M059J (cell line): ENCODE measurements around the gene GCFC2. TPM values are rescaled to one million over a fixed set of nuclear protein-coding genes. Genes with fewer than 3 reads are reported as not detected.

ENCODE experiments used
- DNase-seq: peaks from one replicate; pipeline ENCODE4 v3.0.0-alpha.2; 2012; ENCODE audit warnings: low read depth
- total RNA-seq: library from RNA; depleted of rRNA; stranded (reverse); fragments of >200 nt; shearing (Covaris generic); gene quantifications from 2 replicates; pipeline ENCODE4 v1.2.3, GENCODE V29; 2014

Gene GCFC2
- total RNA-seq, 1 experiment from 2014 or later = 22.7 TPM

DNA sequence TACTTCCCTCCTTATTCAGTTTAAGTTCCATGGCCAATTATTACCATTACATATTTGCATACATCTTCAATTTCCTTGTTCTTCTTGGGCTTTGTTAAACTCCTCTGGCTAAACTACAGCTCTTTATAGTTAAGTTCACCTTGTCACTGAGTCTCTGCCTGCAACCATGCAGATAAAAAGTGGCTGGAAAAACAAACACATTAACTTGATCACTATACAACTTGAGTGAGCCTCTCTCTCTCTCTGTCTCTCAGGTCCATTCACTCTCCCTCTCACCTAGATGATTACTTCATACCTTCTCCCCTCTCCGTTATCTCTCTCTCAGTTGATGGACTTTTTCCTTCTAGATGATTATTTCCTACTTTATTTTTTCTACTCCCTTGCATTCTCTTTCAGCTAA is 30.3 kb downstream of the GCFC2 start:
- DNase-seq = no peak

DNA sequence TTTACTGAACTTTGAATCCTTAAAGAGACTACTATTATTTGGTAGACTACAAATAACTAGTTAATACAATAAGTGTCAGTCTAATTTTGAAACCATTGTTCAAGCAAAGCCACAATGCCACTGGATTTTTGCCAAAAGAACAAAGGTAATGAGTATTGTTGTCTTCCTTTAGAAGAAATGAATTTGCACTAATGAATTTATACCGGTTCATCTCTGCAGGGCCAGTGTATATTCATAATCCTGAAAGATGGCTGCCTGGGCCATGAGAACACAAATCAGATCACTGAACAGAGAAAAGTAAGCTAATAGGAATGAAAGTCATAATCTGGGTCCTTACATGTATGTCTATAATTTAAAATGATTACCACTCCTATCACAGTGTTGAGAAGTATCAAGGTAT is 31.2 kb downstream of the GCFC2 start:
- DNase-seq = no peak

GRCh38 chr2:75676464-75676863 is 34.3 kb downstream of the GCFC2 start:
- no peak for DNase-seq

- no peak for DNase-seq
These were observed 34.8 kb downstream of the GCFC2 start for GRCh38 chr2:75675908-75676307.

GRCh38 chr2:75675423-75675822 is 35.3 kb downstream of the GCFC2 start:
- DNase-seq = peak; percentile 8

- no peak for DNase-seq
These were observed 42.8 kb downstream of the GCFC2 start for GRCh38 chr2:75667884-75668283.

DNA sequence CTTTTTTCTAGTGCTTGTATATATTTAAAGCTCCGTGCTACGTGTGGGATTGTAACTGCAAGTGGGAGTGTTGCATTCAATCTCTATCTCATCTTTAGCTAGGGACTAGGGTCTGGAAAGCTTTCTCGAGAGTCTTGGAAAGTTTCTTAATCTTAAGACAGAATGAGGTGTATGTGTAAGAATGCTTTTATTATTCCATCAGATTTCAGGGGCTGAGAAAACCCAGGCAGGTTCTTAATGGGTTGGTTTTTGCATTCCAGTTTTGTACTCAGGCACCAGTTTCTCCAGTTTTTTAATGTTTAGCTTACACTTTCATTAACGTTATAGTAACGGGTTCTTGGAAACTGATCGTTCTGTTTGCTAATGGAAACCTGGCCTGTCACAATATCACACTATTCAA is 43.8 kb downstream of the GCFC2 start:
- no peak for DNase-seq

DNA sequence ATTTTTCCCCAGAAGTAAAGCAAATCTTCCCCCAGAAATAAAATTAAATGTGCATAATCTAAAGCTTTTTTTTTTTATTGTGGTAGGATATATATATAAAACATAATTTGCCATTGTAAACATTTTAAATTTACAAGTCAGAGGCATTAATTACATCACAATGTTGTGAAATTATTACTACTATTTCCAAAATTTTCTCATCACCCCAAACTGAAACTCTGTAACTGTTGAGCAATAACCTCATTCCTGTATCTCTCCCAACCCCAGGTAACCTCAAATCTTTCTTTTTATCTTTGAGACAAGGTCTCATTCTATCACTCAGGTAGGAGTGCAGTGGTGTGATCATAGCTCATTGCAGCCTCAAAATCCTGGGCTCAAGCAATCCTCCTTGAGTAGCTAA is 52.9 kb downstream of the GCFC2 start:
- no peak for DNase-seq

GRCh38 chr2:75656563-75656962 is 54.2 kb downstream of the GCFC2 start:
- no peak for DNase-seq

DNA sequence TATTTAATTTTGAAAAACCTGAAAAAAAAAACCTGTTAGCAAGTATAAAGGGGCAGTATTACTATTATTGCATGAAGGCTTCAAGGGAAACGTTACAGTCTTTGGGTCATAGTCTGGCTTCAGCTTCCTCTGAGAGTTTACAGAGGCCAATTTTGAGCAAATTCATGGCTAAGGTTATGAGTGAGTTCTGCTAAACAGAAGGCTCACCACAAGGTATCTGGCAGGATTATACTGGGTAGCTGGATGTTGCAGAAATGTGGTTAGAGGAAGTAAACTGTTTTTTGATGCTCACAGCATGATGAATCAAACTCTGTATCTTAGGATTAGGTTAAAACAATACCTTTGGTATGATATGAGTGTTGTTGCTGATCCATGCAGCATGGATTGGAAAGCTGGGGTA is 54.9 kb downstream of the GCFC2 start:
- no peak for DNase-seq

DNA sequence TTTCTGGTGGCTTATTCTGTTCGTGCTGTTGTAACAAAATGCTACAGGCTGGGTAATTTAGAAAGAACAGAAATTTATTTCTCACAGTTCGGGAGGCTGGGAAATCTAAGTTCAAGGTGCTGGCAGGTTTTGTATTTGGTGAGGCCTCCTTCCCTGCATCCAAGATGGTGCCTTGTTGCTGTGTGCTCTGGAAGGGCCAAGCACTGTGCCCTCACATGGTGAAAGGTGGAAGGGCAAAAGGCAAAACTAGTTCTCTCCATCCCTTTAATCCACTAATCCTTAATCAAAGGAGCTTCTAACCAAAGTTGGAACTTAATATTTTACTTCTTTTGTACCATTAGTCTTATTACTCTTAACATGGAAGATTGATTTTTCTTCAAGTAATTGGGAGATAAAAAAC is 56.7 kb downstream of the GCFC2 start:
- no peak for DNase-seq

- no peak for DNase-seq
These were observed 62.9 kb downstream of the GCFC2 start for GRCh38 chr2:75647771-75648170.

DNA sequence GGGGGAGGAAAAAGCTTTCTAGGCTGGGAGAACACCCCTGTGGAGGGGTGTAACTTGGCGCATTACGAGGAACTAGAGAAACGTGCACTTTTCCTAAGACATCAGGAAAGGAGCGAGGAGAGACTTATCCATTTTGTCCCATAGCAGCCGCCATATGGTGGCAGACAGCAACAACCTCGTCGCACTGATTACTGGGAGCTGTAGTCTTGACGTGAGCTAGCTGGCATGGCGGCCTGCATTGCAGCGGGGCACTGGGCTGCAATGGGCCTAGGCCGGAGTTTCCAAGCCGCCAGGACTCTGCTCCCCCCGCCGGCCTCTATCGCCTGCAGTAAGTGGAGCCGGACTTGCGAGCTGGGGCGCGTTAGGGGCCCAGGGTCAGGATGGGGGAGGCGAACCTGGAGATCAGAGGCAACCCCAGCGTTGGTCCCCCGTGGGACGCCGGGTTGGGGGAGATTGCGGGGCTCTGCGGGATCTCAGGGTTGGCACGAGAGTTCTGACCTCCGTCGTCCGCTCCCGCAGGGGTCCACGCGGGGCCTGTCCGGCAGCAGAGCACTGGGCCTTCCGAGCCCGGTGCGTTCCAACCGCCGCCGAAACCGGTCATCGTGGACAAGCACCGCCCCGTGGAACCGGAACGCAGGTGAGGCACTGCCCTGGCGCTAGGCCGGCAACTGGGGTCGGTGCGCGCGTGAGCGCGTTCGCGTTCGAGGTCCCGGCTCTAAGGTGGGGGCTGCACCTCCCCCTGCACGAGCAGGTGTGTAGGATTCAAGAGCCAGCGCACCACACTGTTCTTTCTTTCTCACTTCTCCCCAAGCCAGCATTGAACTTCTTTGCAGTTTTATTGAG is 63.9 kb downstream of the GCFC2 start, which contains the start of gene MRPL19:
TSS of gene MRPL19 (plus strand) at position 201 of the 843 bp plus-strand sequence. CDS start at position 226, 25 bp downstream.
- DNase-seq = peak; percentile 91

DNA sequence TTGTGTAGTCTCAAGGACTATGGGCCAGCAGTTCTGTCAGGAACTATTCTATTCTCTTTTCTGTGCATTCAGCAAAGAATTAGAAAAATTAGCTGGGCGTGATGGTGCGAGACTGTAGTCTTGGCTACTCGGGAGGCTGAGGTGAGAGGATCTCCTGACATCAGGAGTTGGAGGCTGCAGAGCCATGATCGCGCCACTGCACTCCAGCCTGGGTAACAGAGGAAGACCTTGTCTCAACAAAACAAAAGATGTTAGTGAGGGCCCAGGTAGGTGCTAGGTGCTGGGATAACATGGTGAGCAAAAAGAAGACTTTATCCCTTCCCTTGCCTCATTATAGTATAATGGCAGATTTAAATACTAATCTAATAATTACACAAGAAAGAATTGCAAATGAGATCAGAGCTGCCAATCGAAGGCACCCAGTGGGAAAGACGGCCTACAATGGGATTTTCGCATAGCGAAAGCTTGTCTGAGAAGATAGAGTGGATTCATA is 64.6 kb downstream of the GCFC2 start:
- DNase-seq = no peak

GRCh38 chr2:75645643-75646042 is 65.1 kb downstream of the GCFC2 start:
- no peak for DNase-seq

DNA sequence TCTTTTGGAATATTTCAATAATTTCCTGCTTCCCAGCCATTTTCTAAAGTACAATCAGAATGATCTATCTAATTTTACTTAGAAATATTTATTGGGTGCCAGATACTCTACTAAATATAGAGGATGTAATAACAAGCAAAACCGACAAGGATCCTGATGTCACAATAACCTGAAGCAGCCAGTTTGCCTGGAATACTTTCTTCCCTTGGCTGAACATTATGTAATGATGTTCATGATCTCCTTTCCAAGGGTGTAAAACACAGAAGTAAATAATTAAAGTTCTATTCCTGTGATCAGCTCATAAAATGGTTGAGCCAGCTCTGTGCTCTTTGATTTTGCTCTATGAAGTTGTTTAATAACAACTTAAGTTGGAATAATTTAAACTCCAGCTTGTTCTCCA is 66.7 kb downstream of the GCFC2 start:
- DNase-seq = no peak

DNA sequence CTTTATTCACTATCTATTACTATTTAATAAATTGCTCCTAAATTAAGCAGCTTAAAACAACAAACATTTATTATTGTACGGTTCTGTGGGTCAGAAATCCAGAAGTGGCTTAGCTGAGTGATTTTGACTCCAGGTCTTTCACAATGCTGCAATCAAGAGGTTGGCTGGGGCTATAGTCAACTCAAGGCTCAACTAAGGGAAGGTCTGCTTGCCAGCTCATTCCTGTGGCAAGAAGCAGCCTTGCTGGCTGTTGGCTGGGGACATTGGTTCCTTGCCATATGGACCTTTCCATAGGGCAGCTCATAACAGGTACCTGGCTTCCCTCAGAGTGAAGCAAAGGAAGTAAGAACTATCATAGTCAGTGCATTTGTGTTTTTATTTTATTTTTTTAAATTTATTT is 69.1 kb downstream of the GCFC2 start:
- DNase-seq = peak; percentile 21

GRCh38 chr2:75640621-75641121 is 70.0 kb downstream of the GCFC2 start:
- peak; percentile 72 for DNase-seq

DNA sequence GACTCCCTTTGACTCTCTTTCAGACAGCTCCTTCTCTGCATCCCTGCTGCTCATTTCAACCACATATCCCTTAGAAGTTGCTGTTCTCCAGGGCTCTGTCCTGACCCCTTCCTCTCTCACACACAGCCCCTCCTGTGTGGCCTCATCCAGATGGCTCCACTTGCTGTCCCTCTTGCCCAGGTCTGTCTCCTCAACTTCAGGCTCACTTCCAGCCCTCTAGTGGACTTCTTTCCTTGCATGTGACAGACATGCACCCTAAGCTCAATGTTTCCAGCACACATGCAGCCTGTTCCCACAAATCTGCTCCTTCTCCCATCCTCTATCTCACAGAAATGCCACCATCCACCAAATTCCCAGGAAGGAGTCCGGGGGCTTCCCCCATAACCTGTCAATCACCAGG is 73.1 kb downstream of the GCFC2 start:
- no peak for DNase-seq

DNA sequence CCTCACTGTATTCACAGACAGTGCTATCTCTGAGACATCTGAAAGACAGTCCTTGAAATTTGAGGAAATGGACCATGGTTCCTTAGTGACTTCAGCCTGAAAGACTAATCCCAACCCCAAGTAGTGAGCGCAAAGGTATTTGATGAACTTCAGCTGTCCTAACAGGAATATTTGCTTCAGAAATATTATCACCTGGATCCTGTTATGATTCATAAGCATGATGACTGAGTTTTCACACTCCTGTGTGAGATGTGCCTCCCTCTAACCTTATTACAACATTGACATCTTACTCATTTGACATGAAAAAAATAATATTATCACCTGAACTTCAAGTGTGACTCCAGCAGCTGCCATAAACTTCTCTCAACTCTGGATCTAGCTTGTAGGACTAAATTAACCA is 75.8 kb downstream of the GCFC2 start:
- no peak for DNase-seq

- DNase-seq = no peak
These were observed 77.1 kb downstream of the GCFC2 start for GRCh38 chr2:75633620-75634019.

DNA sequence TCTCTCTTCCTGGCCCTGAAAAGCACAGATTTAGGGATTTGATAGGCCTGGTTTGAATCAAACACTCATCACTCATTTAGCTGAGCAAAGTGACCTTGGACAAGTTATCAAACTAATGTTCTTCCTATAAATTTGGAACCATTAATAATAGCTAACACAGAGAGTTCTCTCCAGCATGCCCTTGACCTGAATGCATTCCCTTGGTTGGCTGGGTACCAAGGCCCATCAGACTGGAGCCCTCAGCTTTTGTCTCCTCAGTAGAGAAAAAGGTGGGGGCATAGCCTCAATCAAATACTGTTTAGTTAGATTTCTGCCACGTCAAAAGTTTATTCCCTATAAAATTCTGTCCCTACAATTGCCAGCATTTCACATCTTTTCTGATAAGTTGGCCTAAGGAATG is 77.9 kb downstream of the GCFC2 start:
- DNase-seq = no peak

DNA sequence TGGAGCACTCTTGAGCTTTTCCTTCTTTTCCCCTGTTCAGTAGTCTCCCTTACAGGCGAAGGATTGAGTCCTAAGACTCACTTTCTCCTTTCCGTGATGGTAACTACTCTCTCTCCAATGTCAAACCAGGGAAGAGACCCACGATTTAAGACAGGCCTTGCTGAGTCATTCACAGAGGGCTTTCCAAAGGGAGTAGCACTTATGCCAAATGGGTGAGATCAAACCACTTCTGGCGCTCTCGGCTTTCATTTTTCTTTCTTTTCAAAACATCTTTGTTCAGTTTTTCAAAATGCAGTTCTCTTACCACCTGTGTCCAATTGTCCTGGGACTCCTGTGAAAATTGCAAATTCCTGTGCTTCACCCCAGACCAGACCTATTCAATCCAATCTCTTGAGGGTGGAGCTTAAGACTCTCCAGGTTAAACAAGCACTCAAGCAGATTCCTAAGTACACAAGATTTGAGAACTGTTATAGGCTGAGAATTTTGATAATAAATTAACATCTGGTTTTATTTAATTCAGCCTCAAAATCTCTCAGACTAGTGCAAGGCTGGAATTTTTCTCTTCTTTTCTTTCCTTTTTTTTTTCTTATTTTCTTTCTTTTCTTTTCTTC is 78.5 kb downstream of the GCFC2 start:
- DNase-seq = peak; percentile 43
